ENCODE data around the gene PGS1.

GRCh38 chr17:78400581-78401240, 22.3 kb downstream of the PGS1 start:
- no peak for TF ChIP-seq CTCF (IDR thresholded peaks at IDR 0.05 in 2 of 3, conservative IDR thresholded peaks at IDR 0.05 in 1 of 3; ENCODE audit: control insufficient read depth in 2 of 3, extremely low read depth in 1 of 3, insufficient read depth in 1 of 3, low read depth in 3 of 3, low read length in 3 of 3)
- no peak for TF ChIP-seq RBBP5 (conservative IDR thresholded peaks at IDR 0.05)
- no peak for TF ChIP-seq POLR2A (IDR thresholded peaks at IDR 0.05; ENCODE audit: low read depth, low read length)
- TF ChIP-seq CHD1 (IDR thresholded peaks at IDR 0.05; ENCODE audit: low read depth, low read length) = no peak
- no peak for TF ChIP-seq ZNF687 (IDR thresholded peaks at IDR 0.05)
